PC-3 (cell line): ENCODE measurements around the gene ZNRF4.
"Not testable (repeated sequence)": the region's sequence is repeated elsewhere in the genome, so short reads cannot be mapped to it uniquely, and the experiment has no call there.

Experiments used
- EZH2 ChIP-seq: fragments of 300-600 bp; sonication (generic); IDR thresholded peaks from one replicate; pipeline ENCODE4 v1.6.1; 2017; ENCODE audit warnings: antibody characterized with exemption, mild to moderate bottlenecking, low read length; ENCODE audit not compliant: unreplicated experiment
- EZH2phosphoT487 ChIP-seq: fragments of 300-600 bp; sonication (generic); IDR thresholded peaks from 2 replicates; pipeline ENCODE4 v1.6.1; 2018; ENCODE audit warnings: mild to moderate bottlenecking, antibody characterized with exemption, low read length, borderline replicate concordance
- TF ChIP-seq, protein P1 (sequence below): fragments of 300-600 bp; sonication (generic); conservative IDR thresholded peaks from 2 replicates; pipeline ENCODE4 v1.5.1; 2017; ENCODE audit warnings: antibody characterized with exemption, low read depth, mild to moderate bottlenecking, low read length

DNA sequence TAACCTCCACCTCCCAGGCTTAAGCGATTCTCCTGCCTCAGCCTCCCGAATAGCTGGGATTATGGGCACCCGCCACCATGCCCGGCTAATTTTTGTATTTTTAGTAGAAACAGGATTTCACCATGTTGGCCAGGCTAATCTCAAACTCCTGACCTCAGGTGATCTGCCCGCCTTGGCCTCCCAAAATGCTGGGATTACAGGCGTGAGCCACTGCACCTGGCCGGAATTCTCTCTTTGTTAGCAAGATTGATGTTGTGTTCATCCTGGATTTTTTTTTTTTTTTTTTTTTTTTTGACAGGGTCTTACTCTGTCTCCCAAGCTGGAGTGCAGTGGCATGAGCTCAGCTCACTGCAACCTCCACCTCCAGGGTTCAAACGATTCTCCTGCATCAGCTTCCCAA, 16.5 kb upstream of the ZNRF4 start:
- TF ChIP-seq EZH2phosphoT487, EZH2: not testable (repeated sequence)
- TF ChIP-seq, protein P1, sequence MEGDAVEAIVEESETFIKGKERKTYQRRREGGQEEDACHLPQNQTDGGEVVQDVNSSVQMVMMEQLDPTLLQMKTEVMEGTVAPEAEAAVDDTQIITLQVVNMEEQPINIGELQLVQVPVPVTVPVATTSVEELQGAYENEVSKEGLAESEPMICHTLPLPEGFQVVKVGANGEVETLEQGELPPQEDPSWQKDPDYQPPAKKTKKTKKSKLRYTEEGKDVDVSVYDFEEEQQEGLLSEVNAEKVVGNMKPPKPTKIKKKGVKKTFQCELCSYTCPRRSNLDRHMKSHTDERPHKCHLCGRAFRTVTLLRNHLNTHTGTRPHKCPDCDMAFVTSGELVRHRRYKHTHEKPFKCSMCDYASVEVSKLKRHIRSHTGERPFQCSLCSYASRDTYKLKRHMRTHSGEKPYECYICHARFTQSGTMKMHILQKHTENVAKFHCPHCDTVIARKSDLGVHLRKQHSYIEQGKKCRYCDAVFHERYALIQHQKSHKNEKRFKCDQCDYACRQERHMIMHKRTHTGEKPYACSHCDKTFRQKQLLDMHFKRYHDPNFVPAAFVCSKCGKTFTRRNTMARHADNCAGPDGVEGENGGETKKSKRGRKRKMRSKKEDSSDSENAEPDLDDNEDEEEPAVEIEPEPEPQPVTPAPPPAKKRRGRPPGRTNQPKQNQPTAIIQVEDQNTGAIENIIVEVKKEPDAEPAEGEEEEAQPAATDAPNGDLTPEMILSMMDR, result not testable (repeated sequence)
